ES-I3 (cell line): ENCODE data around the gene HSPG2.
"Not testable (repeated sequence)": the region's sequence is repeated elsewhere in the genome, so short reads cannot be mapped to it uniquely, and the experiment has no call there.

ENCODE experiments used
- H3K36me3 ChIP-seq: 2 replicates; pipeline ENCODE4 v1.6.1; 2013; ENCODE audit warnings: mild to moderate bottlenecking, low read length, control low read depth, moderate library complexity; ENCODE audit not compliant: insufficient read depth
- H3K4me1 ChIP-seq: 2 replicates; pipeline ENCODE4 v1.6.1; 2013; ENCODE audit warnings: mild to moderate bottlenecking, control low read depth, low read length; ENCODE audit not compliant: insufficient read depth
- H3K9ac ChIP-seq: 2 replicates; pipeline ENCODE4 v1.6.1; 2013; ENCODE audit warnings: low read depth, mild to moderate bottlenecking, low read length, moderate library complexity
- H3K9me3 ChIP-seq: 2 replicates; pipeline ENCODE4 v1.6.1; 2013; ENCODE audit warnings: mild to moderate bottlenecking, low read length, moderate library complexity; ENCODE audit not compliant: control insufficient read depth, insufficient read depth

The HSPG2 gene

GRCh38 chr1:21916447-21917238, 20.5 kb downstream of the HSPG2 start:
- peaks cover 22% of the 10 kb centered on the region for H3K4me1 ChIP-seq
- no peak overlapping the region for H3K9ac ChIP-seq
- H3K9me3 ChIP-seq = no peaks in the 10 kb centered on the region
- no peaks in the 10 kb centered on the region for H3K36me3 ChIP-seq

GRCh38 chr1:21914880-21915640, 22.1 kb downstream of the HSPG2 start:
- Histone ChIP-seq H3K36me3 (no peaks in the 10 kb centered on the region), H3K9ac (no peak overlapping the region), H3K9me3 (no peaks in the 10 kb centered on the region), H3K4me1 (peaks cover 25% of the 10 kb centered on the region)

- no peaks in the 10 kb centered on the region for H3K9me3 ChIP-seq
- H3K9ac ChIP-seq = no peak overlapping the region
- H3K4me1 ChIP-seq = peaks cover 30% of the 10 kb centered on the region
- no peaks in the 10 kb centered on the region for H3K36me3 ChIP-seq
These were observed 22.7 kb downstream of the HSPG2 start for GRCh38 chr1:21914450-21914849.

- H3K4me1 ChIP-seq = peaks cover 35% of the 10 kb centered on the region
- no peaks in the 10 kb centered on the region for H3K9me3 ChIP-seq
- H3K9ac ChIP-seq = no peak overlapping the region
- H3K36me3 ChIP-seq = no peaks in the 10 kb centered on the region
These were observed 23.3 kb downstream of the HSPG2 start for GRCh38 chr1:21913763-21914162.

GRCh38 chr1:21913258-21913657, 23.9 kb downstream of the HSPG2 start:
- no peaks in the 10 kb centered on the region for H3K9me3 ChIP-seq
- peaks cover 35% of the 10 kb centered on the region for H3K4me1 ChIP-seq
- no peaks in the 10 kb centered on the region for H3K36me3 ChIP-seq
- H3K9ac ChIP-seq = no peak overlapping the region

GRCh38 chr1:21912038-21912758, 24.9 kb downstream of the HSPG2 start:
- Histone ChIP-seq H3K9ac (no peak overlapping the region), H3K9me3 (no peaks in the 10 kb centered on the region), H3K36me3 (no peaks in the 10 kb centered on the region), H3K4me1 (peaks cover 35% of the 10 kb centered on the region)

GRCh38 chr1:21911205-21912001, 25.7 kb downstream of the HSPG2 start:
- Histone ChIP-seq H3K9me3 (no peaks in the 10 kb centered on the region), H3K9ac (no peak overlapping the region), H3K4me1 (peaks cover 35% of the 10 kb centered on the region), H3K36me3 (no peaks in the 10 kb centered on the region)

GRCh38 chr1:21910558-21911204, 26.4 kb downstream of the HSPG2 start:
- Histone ChIP-seq H3K9me3 (no peaks in the 10 kb centered on the region), H3K9ac (no peak overlapping the region), H3K36me3 (no peaks in the 10 kb centered on the region), H3K4me1 (peaks cover 35% of the 10 kb centered on the region)

- H3K9me3 ChIP-seq = no peaks in the 10 kb centered on the region
- peaks cover 35% of the 10 kb centered on the region for H3K4me1 ChIP-seq
- no peaks in the 10 kb centered on the region for H3K36me3 ChIP-seq
- no peak overlapping the region for H3K9ac ChIP-seq
These were observed 27.2 kb downstream of the HSPG2 start for GRCh38 chr1:21909787-21910503.

GRCh38 chr1:21909286-21909759, 27.8 kb downstream of the HSPG2 start:
- no peaks in the 10 kb centered on the region for H3K9me3 ChIP-seq
- no peak overlapping the region for H3K9ac ChIP-seq
- H3K4me1 ChIP-seq = peaks cover 35% of the 10 kb centered on the region
- H3K36me3 ChIP-seq = no peaks in the 10 kb centered on the region

- H3K9ac ChIP-seq, H3K9me3 ChIP-seq, H3K36me3 ChIP-seq: not testable (repeated sequence)
- peaks cover 24% of the 10 kb centered on the region for H3K4me1 ChIP-seq
These were observed 29.2 kb downstream of the HSPG2 start for GRCh38 chr1:21907737-21908534.

- no peaks in the 10 kb centered on the region for H3K9me3 ChIP-seq
- peaks cover 25% of the 10 kb centered on the region for H3K4me1 ChIP-seq
- no peak overlapping the region for H3K9ac ChIP-seq
- no peaks in the 10 kb centered on the region for H3K36me3 ChIP-seq
These were observed 30.1 kb downstream of the HSPG2 start for GRCh38 chr1:21907079-21907418.
